Ectodermal cell (in vitro differentiated cells): ENCODE results near the gene GFI1B.

Experiments used
- H3K27ac ChIP-seq: 2 replicates; pipeline ENCODE4 v1.7.0; 2013; ENCODE audit warnings: mild to moderate bottlenecking, low read depth, low read length; ENCODE audit not compliant: insufficient read depth, poor library complexity, severe bottlenecking
- H3K27me3 ChIP-seq: 2 replicates; pipeline ENCODE4 v1.7.0; 2013; ENCODE audit warnings: mild to moderate bottlenecking, low read length; ENCODE audit not compliant: insufficient read depth, control insufficient read depth, poor library complexity, severe bottlenecking
- H3K36me3 ChIP-seq: one replicate; pipeline ENCODE4 v1.7.0; 2013; ENCODE audit warnings: low read length; ENCODE audit not compliant: control insufficient read depth, insufficient read depth
- H3K4me1 ChIP-seq: one replicate; pipeline ENCODE4 v1.7.0; 2013; ENCODE audit warnings: low read length; ENCODE audit not compliant: control insufficient read depth, insufficient read depth
- H3K4me3 ChIP-seq: 2 replicates; pipeline ENCODE4 v1.7.0; 2013; ENCODE audit warnings: low read depth, low read length, control low read depth; ENCODE audit not compliant: insufficient read depth
- H3K9me3 ChIP-seq: 2 replicates; pipeline ENCODE4 v1.7.0; 2013; ENCODE audit warnings: mild to moderate bottlenecking, low read length, moderate library complexity; ENCODE audit not compliant: control insufficient read depth
- WGBS, 2 experiments: methylation state at CpG; one replicate each; pipeline ENCODE4 v1.1.7; 2013; ENCODE audit warnings: missing lambda C conversion rate in 2 of 2; 5-methylcytosine and 5-hydroxymethylcytosine counted together

Gene GFI1B

DNA sequence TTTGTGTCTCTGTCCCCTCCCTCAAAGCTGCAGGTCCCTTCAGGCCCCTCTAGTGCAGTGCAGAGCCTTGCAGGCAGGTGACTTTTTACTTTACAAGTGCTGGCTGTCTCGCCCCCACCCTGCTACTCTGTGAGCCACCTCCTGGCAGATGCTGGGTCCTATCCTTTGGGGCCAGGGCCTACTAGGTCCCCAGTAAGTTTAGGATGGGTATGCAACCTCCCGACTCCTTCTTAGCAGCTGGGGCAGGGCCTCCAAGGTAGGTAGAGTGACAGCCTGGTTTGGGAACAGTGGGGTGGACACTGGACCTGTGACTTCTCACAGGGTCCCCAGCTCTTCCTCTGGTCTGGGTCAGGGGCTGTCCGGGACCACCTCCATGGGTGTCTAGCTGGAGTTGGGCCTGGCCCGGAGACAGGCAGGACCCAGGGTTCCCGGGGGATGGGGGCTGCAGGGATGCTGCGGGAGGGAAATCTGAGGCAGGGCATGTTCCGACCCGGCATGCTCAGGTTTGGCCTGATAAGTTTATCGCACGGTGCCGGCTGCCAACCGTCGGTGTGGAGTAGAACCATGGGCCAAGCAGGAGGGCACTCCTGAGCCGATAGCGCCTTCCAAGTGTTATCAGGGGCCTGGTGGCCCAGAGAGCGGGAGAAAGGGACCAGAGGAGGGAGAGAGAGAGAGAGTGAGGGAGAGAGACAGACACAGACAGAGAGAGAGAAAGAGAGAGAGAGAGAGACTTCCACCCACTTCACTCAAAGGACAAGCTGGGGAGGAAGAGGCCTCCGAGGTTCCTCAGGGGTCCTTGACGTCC is 20.5 kb downstream of the GFI1B start:
- H3K27me3 ChIP-seq = peaks cover 7% of the 10 kb centered on the region

DNA sequence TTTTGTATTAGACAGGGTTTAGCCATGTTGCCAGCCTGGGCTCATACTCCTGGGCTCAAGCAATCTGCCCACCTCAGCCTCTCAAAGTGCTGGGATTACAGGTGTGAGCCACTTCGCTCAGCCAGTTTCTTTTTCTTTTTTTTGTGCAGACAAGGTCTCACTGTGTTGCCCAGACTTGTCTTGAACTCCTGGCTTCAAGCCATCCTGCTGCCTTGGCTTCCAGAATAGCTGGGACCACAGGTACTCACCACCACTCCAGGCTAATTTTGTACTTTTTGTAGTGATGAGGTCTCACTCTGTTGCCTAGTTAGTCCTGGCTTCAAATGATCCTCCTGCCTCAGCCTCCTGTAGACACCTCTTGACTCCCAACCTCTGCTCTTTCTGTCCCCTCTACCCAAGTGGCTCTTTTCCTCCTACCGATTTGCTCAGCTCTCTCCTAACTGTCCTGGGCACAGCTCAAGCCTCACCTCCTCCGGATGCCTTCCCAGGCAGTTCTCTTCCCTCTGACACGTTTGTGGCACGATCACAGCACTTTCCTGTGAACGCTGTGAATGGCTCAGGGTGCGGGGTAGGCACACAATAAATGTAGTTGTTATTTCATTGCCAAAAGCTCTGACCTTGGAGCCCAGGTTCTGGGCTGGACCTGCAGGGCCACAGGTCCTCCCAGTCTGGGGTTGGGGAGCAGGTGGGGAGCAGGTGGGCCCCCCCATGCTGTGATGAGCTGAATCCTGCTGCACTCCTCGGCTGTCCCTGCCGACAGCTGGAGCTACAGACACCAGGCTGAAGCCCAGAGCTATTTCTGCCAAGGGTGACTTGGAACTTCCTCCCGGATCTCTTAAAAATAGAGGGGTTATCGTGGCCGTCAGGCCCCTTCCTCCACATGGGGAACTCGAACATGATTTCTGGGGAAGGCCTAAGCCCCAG is 23.9 kb downstream of the GFI1B start:
- peaks cover 7% of the 10 kb centered on the region for H3K27me3 ChIP-seq
- WGBS, 2 experiments = 72% methylated on average over 13 of the region's 13 CpGs
- no peaks in the 10 kb centered on the region for H3K36me3 ChIP-seq
- H3K27ac ChIP-seq = no peak overlapping the region
- peaks cover 23% of the 10 kb centered on the region for H3K4me1 ChIP-seq
- no peak overlapping the region for H3K4me3 ChIP-seq
- H3K9me3 ChIP-seq = no peaks in the 10 kb centered on the region

More for the DNA sequence above, 20.5 kb downstream of the GFI1B start:
- peaks cover 16% of the 10 kb centered on the region for H3K4me1 ChIP-seq
- no peak overlapping the region for H3K27ac ChIP-seq
- no peaks in the 10 kb centered on the region for H3K36me3 ChIP-seq
- no peaks in the 10 kb centered on the region for H3K9me3 ChIP-seq
- no peak overlapping the region for H3K4me3 ChIP-seq
- WGBS, 2 experiments = 88 to 92% methylated on average over 18 of the region's 18 CpGs

DNA sequence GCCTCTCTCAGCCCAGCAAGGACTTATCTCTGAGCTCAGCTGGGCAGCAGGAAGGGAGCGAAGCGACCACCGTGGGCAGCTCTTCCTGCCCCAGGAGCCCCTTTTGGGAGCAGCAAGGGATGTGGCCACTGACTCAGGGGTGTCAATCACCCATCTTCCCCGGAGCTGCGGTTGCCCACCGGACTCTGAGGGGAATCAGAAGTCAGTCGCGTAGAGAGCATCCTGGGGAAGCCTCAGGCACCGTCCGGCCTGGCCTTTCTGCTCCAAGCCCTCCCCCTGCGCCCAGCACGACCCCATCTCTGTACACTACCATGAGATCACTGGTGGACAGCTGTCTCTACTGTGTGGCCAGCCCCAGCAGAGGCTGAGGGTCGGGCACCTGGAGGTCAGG is 24.6 kb downstream of the GFI1B start:
- H3K4me3 ChIP-seq = no peak overlapping the region
- H3K36me3 ChIP-seq = no peaks in the 10 kb centered on the region
- H3K4me1 ChIP-seq = peaks cover 23% of the 10 kb centered on the region
- H3K27ac ChIP-seq = no peak overlapping the region
- H3K27me3 ChIP-seq = peaks cover 7% of the 10 kb centered on the region
- WGBS, 2 experiments = 44 to 48% methylated on average over 13 of the region's 13 CpGs
- no peaks in the 10 kb centered on the region for H3K9me3 ChIP-seq

DNA sequence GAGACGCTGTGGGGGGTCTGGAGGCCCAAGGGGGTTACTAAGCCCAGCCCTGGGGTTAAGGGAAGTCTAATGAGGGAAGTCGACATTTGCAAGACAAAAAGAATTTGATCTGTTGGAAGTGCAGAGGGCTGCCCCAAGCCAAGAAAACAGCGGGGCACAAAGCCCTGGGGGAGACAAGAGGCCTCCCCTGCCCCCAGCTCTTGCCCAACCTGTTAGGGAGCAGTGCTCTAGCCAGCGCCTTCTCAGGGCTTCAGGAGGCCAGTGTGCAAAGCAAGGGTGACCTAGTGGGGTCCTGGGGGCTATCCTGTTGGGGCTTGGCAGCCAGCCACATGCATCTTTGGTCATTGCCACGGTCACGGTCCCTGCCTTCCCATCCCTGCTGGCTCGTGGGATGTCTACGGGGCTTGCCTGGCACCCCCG is 25.2 kb downstream of the GFI1B start:
- H3K36me3 ChIP-seq = no peaks in the 10 kb centered on the region
- H3K4me3 ChIP-seq = no peak overlapping the region
- H3K4me1 ChIP-seq = peaks cover 23% of the 10 kb centered on the region
- H3K27ac ChIP-seq = no peak overlapping the region
- WGBS, 2 experiments = 17 to 19% methylated on average over 9 of the region's 9 CpGs
- H3K27me3 ChIP-seq = peaks cover 7% of the 10 kb centered on the region
- H3K9me3 ChIP-seq = no peaks in the 10 kb centered on the region

DNA sequence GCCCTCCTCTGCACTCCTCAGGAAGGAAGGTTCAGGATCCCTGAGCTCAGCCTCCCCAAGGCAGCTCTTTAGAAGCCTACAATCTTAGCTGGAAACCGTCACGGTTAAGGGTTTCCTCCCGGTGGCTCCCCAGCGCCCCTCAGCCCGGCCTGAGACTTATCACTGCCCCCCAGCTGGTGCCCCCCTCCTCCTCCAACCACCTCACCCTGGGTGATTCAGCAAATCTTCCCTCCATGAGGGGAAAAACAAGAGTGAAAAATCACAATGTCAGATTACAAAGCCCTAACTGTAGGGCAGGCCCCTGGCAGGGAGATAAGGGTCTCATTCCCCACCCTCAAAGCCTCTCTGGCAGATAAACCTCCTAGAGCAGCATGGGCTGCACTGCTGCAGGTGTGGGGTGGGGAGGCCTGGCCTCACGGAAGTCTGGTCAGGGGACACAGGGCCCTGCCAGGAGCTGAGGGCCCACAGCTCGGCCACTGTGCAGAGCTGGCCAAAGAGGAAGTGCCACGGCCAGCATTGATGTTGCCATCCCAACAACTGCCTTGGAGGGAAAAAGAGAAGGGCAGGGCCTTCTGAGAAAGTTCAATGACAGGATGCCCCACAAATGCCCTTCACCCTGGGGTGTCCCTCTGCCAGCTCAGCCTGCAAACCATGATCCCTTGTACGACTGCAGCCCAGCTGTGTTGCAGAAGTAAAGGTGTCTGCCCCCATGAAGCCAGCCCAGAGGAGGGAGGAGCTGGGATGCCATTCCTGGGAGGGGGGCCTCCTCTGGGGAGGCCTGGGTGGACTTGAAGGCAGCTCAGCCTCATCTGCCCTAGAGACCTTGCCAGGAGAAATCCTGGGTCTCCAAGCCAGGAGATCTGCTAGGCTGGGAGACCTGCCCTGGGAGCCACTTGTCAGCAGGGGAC is 25.9 kb downstream of the GFI1B start:
- H3K27me3 ChIP-seq = peaks cover 7% of the 10 kb centered on the region
- H3K36me3 ChIP-seq = no peaks in the 10 kb centered on the region
- no peak overlapping the region for H3K27ac ChIP-seq
- H3K9me3 ChIP-seq = no peaks in the 10 kb centered on the region
- peaks cover 23% of the 10 kb centered on the region for H3K4me1 ChIP-seq
- 50 to 53% methylated on average over 9 of the region's 9 CpGs for WGBS, 2 experiments
- H3K4me3 ChIP-seq = no peak overlapping the region

DNA sequence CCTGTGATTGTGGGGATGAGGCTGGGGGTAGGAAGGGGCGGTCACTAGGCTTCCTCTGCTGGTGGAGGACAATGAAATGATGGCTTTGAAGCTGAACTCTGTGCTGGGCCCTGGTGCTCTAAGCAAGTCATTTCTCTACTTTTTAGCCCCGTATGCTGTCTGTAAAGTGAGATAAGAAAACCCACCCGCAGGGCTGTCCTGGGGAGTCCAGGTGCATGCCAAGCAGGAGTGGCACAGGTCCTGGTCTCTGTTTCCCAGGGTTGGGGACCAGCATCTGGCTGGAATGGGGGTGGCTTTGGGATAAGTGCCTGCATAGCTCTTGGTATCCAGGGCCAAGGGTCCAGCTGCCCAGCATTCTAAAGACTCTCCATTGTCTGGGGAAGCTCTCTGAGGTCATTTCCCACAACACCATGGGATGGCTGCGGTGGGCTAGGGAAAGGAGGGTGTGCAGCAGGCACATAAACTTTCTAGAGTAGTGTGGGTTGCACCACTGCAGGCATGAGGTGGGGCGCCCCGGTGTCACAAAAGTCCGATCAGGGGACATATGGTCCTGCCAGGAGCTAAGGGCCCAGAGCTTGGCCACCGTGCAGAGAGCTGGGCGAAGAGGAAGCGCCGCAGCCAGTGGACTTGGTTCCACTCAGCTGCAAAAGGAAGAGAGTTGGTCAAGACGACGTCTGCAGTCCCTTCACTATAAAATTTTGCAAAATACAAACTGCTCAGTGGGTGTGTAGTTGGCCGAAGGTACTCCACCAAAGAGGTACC is 26.7 kb downstream of the GFI1B start:
- Histone ChIP-seq H3K9me3 (no peaks in the 10 kb centered on the region), H3K4me1 (peaks cover 23% of the 10 kb centered on the region), H3K4me3 (no peak overlapping the region), H3K36me3 (no peaks in the 10 kb centered on the region), H3K27ac (no peak overlapping the region), H3K27me3 (peaks cover 7% of the 10 kb centered on the region)
- 92 to 93% methylated on average over 14 of the region's 14 CpGs for WGBS, 2 experiments

DNA sequence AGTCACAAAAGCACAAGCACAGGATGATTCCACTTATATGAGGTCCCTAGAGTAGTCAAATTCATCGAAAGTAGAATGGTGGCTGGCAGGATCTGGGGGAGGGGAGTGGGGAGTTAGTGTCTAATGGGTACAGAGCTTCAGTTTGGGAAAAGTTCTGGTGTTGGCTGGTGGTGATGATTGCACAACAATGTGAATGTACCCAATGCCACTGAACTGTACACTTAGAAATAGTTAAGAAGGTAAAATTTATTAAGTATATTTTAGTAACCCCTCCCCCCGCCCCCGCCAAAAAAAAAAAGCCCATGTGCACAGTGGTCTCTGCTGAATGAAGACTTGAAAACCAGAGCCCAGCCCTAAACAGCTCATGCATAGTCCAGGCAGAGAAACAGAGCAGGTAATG is 27.5 kb downstream of the GFI1B start:
- Histone ChIP-seq H3K4me1 (peaks cover 23% of the 10 kb centered on the region), H3K9me3 (no peaks in the 10 kb centered on the region), H3K27ac (no peak overlapping the region), H3K4me3 (no peak overlapping the region), H3K36me3 (no peaks in the 10 kb centered on the region), H3K27me3 (peaks cover 7% of the 10 kb centered on the region)
- 85 to 93% methylated on average over 1 to 3 of the region's 3 CpGs for WGBS, 2 experiments

DNA sequence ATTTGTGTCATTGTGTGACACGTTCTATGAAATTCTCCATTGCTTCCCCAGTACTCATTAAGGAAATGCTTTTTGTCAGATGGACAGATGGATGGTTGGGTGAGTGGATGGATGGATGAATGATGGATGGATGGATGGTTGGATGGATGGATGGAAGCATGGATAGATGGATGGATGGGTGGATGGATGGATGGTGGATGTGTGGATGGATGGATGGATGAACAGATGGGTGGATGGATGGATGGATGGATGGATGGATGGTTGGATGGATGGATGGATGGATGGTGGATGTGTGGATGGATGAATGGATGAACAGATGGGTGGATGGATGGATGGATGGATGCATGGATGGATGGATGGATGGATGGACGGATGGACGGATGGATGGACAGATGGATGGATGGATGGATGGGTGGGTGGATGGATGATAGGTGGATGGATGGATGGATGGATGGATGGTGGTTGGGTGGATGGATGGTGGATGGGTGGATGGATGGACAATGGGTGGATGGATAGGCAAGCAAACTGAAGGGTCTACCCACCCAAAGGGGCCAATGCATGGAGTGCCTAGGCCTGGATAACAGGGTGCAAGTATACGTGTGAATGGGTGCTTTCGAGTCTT is 28.3 kb downstream of the GFI1B start:
- no peak overlapping the region for H3K4me3 ChIP-seq
- WGBS, 2 experiments = 72 to 73% methylated on average over 5 of the region's 5 CpGs
- no peak overlapping the region for H3K27ac ChIP-seq
- no peaks in the 10 kb centered on the region for H3K36me3 ChIP-seq
- H3K27me3 ChIP-seq = peaks cover 7% of the 10 kb centered on the region
- H3K9me3 ChIP-seq = no peaks in the 10 kb centered on the region
- H3K4me1 ChIP-seq = peaks cover 23% of the 10 kb centered on the region

DNA sequence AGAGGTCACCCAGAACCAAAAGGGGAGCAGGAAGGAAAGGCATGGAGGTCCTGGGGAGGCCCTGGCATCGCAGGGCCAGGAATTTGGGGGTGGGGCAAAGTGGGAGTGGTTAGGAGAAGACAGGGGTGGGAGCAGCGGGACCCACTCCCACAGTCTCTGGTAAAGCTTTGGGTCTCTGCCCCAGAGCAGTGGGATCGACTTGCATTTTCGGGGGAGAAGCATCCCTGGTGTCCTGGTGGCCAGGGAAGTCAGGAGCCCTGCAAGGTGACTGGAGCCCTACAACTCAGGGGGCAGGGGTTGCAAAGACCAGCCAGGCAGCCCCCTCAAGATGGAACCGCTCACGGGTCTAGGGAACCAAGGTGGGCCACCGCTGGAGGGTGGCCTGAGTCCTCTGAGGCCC is 29.9 kb downstream of the GFI1B start:
- H3K9me3 ChIP-seq = no peaks in the 10 kb centered on the region
- no peaks in the 10 kb centered on the region for H3K36me3 ChIP-seq
- 72% methylated on average over 7 of the region's 7 CpGs for WGBS, 2 experiments
- no peak overlapping the region for H3K4me3 ChIP-seq
- H3K27me3 ChIP-seq = no peaks in the 10 kb centered on the region
- H3K4me1 ChIP-seq = peaks cover 20% of the 10 kb centered on the region
- no peak overlapping the region for H3K27ac ChIP-seq
